ENCODE data around the gene ZNF221. TPM values are rescaled to one million over a fixed set of nuclear protein-coding genes. Genes with fewer than 3 reads are reported as not detected.

Gene ZNF221
- total and polyA plus RNA-seq, 9 of the 15 experiments (the other 6 are each of a cell fraction or from before 2014, with no cell fraction given) = 0.32 to 1.4 (median 0.45) TPM

DNA sequence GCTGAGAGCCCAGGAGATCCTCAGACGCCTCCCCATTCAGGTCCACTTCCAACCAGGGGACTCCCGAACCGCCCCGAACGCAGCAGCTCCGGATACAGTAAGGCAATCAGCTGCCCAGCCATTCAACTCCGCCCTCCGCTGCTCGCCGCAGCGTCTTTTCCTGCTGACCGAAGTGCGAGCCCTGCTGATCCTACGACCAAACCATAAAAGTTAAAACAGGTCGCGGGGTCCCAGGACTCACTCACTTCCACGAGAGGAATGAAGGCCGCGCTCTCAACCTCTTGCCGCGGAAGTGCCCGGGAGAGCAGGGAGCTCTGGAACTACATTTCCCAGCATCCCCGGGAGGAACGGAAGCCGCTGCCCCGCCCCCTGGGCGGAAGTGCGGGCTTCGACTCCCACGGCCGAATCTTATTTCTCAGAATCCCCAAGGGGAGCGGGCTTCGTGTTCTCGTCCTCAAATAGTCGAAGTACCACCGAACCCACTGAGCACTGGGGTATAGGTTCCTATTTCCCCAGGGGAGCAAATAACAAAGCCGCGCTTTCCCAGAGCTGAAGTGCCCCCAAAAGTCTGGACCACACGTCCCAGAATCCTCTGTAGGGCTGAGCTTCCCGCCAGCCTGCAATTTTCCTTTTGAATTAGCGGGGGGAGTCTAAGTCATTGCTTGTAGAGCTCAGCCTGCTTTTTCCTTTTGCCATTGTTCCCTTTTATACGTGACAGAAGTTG is 15.9 kb upstream of the ZNF221 start, which contains the start of gene ZNF45 (continued):
- TF ChIP-seq, protein P1, sequence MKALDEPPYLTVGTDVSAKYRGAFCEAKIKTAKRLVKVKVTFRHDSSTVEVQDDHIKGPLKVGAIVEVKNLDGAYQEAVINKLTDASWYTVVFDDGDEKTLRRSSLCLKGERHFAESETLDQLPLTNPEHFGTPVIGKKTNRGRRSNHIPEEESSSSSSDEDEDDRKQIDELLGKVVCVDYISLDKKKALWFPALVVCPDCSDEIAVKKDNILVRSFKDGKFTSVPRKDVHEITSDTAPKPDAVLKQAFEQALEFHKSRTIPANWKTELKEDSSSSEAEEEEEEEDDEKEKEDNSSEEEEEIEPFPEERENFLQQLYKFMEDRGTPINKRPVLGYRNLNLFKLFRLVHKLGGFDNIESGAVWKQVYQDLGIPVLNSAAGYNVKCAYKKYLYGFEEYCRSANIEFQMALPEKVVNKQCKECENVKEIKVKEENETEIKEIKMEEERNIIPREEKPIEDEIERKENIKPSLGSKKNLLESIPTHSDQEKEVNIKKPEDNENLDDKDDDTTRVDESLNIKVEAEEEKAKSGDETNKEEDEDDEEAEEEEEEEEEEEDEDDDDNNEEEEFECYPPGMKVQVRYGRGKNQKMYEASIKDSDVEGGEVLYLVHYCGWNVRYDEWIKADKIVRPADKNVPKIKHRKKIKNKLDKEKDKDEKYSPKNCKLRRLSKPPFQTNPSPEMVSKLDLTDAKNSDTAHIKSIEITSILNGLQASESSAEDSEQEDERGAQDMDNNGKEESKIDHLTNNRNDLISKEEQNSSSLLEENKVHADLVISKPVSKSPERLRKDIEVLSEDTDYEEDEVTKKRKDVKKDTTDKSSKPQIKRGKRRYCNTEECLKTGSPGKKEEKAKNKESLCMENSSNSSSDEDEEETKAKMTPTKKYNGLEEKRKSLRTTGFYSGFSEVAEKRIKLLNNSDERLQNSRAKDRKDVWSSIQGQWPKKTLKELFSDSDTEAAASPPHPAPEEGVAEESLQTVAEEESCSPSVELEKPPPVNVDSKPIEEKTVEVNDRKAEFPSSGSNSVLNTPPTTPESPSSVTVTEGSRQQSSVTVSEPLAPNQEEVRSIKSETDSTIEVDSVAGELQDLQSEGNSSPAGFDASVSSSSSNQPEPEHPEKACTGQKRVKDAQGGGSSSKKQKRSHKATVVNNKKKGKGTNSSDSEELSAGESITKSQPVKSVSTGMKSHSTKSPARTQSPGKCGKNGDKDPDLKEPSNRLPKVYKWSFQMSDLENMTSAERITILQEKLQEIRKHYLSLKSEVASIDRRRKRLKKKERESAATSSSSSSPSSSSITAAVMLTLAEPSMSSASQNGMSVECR (CRISPR knock-in tag; IDR thresholded peaks at IDR 0.05) = peak; percentile 74
- TF ChIP-seq ARHGAP35 (IDR thresholded peaks at IDR 0.05; ENCODE audit: partially characterized antibody) (no peak), BDP1 (IDR thresholded peaks at IDR 0.05; ENCODE audit: insufficient read depth, insufficient read length) (no peak), PHF20 (IDR thresholded peaks at IDR 0.05; ENCODE audit: partially characterized antibody) (peak; percentile 80), EP300 (IDR thresholded peaks at IDR 0.05; ENCODE audit: low read length) (no peak), CREM (IDR thresholded peaks at IDR 0.05; ENCODE audit: low read depth) (0 out of 2 replicates have a peak, but pooled peaks have one; percentile 36), ZNF431 (CRISPR knock-in tag; IDR thresholded peaks at IDR 0.05) (no peak), STAT5B (CRISPR knock-in tag; IDR thresholded peaks at IDR 0.05) (no peak), FOXP1 (CRISPR knock-in tag; IDR thresholded peaks at IDR 0.05) (no peak), GATAD2B (IDR thresholded peaks at IDR 0.05; ENCODE audit: borderline replicate concordance) (0 out of 2 replicates have a peak, but pooled peaks have one; percentile 24), ZNF75A (CRISPR knock-in tag; IDR thresholded peaks at IDR 0.05) (no peak), CHCHD3 (CRISPR knock-in tag; IDR thresholded peaks at IDR 0.05) (no peak), CC2D1A (IDR thresholded peaks at IDR 0.05) (peak; percentile 30; the same call in 1 of the 2 replicates), IRF2 (CRISPR knock-in tag; IDR thresholded peaks at IDR 0.05) (no peak), HNRNPL (IDR thresholded peaks at IDR 0.05; ENCODE audit: low read depth, low read length) (no peak), MYC (IDR thresholded peaks at IDR 0.05; ENCODE audit: low read depth, low read length) (no peak), MYC (CRISPR knock-in tag; IDR thresholded peaks at IDR 0.05; ENCODE audit: borderline replicate concordance, low read depth) (no peak)
- TF ChIP-seq, protein P2, sequence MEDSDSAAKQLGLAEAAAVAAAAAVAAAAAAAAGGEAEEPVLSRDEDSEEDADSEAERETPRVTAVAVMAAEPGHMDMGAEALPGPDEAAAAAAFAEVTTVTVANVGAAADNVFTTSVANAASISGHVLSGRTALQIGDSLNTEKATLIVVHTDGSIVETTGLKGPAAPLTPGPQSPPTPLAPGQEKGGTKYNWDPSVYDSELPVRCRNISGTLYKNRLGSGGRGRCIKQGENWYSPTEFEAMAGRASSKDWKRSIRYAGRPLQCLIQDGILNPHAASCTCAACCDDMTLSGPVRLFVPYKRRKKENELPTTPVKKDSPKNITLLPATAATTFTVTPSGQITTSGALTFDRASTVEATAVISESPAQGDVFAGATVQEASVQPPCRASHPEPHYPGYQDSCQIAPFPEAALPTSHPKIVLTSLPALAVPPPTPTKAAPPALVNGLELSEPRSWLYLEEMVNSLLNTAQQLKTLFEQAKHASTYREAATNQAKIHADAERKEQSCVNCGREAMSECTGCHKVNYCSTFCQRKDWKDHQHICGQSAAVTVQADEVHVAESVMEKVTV (CRISPR knock-in tag; IDR thresholded peaks at IDR 0.05) = no peak
- TF ChIP-seq, protein P3, sequence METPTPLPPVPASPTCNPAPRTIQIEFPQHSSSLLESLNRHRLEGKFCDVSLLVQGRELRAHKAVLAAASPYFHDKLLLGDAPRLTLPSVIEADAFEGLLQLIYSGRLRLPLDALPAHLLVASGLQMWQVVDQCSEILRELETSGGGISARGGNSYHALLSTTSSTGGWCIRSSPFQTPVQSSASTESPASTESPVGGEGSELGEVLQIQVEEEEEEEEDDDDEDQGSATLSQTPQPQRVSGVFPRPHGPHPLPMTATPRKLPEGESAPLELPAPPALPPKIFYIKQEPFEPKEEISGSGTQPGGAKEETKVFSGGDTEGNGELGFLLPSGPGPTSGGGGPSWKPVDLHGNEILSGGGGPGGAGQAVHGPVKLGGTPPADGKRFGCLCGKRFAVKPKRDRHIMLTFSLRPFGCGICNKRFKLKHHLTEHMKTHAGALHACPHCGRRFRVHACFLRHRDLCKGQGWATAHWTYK (CRISPR knock-in tag; IDR thresholded peaks at IDR 0.05) = no peak
- TF ChIP-seq, protein P4, sequence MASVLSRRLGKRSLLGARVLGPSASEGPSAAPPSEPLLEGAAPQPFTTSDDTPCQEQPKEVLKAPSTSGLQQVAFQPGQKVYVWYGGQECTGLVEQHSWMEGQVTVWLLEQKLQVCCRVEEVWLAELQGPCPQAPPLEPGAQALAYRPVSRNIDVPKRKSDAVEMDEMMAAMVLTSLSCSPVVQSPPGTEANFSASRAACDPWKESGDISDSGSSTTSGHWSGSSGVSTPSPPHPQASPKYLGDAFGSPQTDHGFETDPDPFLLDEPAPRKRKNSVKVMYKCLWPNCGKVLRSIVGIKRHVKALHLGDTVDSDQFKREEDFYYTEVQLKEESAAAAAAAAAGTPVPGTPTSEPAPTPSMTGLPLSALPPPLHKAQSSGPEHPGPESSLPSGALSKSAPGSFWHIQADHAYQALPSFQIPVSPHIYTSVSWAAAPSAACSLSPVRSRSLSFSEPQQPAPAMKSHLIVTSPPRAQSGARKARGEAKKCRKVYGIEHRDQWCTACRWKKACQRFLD (CRISPR knock-in tag; IDR thresholded peaks at IDR 0.05) = 0 out of 2 replicates have a peak, but pooled peaks have one; percentile 25
